Measurements from ENCODE around the gene SDK1.

DNA sequence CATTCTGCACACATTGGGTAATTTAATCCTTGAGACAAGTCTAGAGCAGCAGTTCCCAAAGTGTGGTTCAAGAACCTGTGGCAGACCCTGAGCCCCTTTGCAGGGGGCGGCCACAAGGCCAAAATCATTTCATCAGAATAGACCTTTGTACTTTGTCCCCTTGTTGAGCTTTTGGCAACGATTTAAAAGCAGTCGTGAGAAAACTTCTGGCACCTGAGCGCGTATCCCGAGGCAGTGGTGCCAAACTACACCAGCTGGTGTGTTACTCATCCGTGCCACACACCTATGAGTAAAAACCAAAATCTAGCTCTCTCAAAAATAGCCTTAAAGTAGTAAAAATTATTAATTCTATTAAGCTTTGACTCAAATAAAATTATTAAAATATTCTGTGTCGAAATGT, 306.8 kb downstream of the SDK1 start:
- TF ChIP-seq, protein P1, sequence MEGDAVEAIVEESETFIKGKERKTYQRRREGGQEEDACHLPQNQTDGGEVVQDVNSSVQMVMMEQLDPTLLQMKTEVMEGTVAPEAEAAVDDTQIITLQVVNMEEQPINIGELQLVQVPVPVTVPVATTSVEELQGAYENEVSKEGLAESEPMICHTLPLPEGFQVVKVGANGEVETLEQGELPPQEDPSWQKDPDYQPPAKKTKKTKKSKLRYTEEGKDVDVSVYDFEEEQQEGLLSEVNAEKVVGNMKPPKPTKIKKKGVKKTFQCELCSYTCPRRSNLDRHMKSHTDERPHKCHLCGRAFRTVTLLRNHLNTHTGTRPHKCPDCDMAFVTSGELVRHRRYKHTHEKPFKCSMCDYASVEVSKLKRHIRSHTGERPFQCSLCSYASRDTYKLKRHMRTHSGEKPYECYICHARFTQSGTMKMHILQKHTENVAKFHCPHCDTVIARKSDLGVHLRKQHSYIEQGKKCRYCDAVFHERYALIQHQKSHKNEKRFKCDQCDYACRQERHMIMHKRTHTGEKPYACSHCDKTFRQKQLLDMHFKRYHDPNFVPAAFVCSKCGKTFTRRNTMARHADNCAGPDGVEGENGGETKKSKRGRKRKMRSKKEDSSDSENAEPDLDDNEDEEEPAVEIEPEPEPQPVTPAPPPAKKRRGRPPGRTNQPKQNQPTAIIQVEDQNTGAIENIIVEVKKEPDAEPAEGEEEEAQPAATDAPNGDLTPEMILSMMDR (IDR thresholded peaks at IDR 0.05), result no peak
- TF ChIP-seq POLR2A (IDR thresholded peaks at IDR 0.05), result no peak
